AG08395 (cell line): ENCODE data around the gene MID1.

Experiments
- DNase-seq: peaks from one replicate; pipeline ENCODE4 v3.0.0; 2012; ENCODE audit warnings: mixed read lengths, low spot score

The MID1 gene

GRCh38 chrX:10529344-10529743, 91.0 kb downstream of the MID1 start:
- peak; percentile 49 for DNase-seq

GRCh38 chrX:10526451-10526850, 93.9 kb downstream of the MID1 start:
- DNase-seq: no peak

- DNase-seq: no peak
These were observed 94.8 kb downstream of the MID1 start for GRCh38 chrX:10525381-10526120.

GRCh38 chrX:10524578-10524977, 95.8 kb downstream of the MID1 start:
- DNase-seq: no peak

- DNase-seq: peak; percentile 8
These were observed 100.6 kb downstream of the MID1 start for GRCh38 chrX:10519761-10520160.

- no peak for DNase-seq
These were observed 101.1 kb downstream of the MID1 start for GRCh38 chrX:10519278-10519677.

GRCh38 chrX:10518073-10518472, 102.3 kb downstream of the MID1 start:
- no peak for DNase-seq

GRCh38 chrX:10516781-10517322, 103.5 kb downstream of the MID1 start:
- DNase-seq: no peak

- DNase-seq: peak; percentile 13
These were observed 105.5 kb downstream of the MID1 start for GRCh38 chrX:10514891-10515290.

GRCh38 chrX:10513974-10514373, 106.4 kb downstream of the MID1 start:
- no peak for DNase-seq

- no peak for DNase-seq
These were observed 107.6 kb downstream of the MID1 start for GRCh38 chrX:10512741-10513140.

- no peak for DNase-seq
These were observed 108.1 kb downstream of the MID1 start for GRCh38 chrX:10512258-10512657.

- no peak for DNase-seq
These were observed 111.0 kb downstream of the MID1 start for GRCh38 chrX:10509397-10509796.

- no peak for DNase-seq
These were observed 111.5 kb downstream of the MID1 start for GRCh38 chrX:10508891-10509290.

GRCh38 chrX:10507876-10508275, 112.5 kb downstream of the MID1 start:
- DNase-seq: no peak

GRCh38 chrX:10507181-10507580, 113.2 kb downstream of the MID1 start:
- DNase-seq: no peak

- DNase-seq: no peak
These were observed 113.6 kb downstream of the MID1 start for GRCh38 chrX:10506781-10507180.

- DNase-seq: no peak
These were observed 114.7 kb downstream of the MID1 start for GRCh38 chrX:10505726-10506125.

GRCh38 chrX:10502961-10503360, 117.4 kb downstream of the MID1 start:
- DNase-seq: no peak

- DNase-seq: no peak
These were observed 118.8 kb downstream of the MID1 start for GRCh38 chrX:10501611-10502010.

GRCh38 chrX:10496345-10496965, 123.9 kb downstream of the MID1 start:
- peak; percentile 59 for DNase-seq

- no peak for DNase-seq
These were observed 124.7 kb downstream of the MID1 start for GRCh38 chrX:10495677-10496076.

- no peak for DNase-seq
These were observed 128.1 kb downstream of the MID1 start for GRCh38 chrX:10492250-10492649.

GRCh38 chrX:10486373-10486772, 134.0 kb downstream of the MID1 start:
- DNase-seq: peak; percentile 61
